WTC11 (cell line): Measurements from ENCODE around the gene PIGU.

Source experiments
- ARID4B ChIP-seq: sonication (generic); formaldehyde crosslinking; IDR thresholded peaks from 2 replicates; pipeline ENCODE4 v1.8.0; 2023; ENCODE audit warnings: missing genetic modification reagents, mild to moderate bottlenecking, borderline replicate concordance
- CREB1 ChIP-seq: sonication (generic); formaldehyde crosslinking; IDR thresholded peaks from 2 replicates; pipeline ENCODE4 v1.8.0; 2023; ENCODE audit warnings: mild to moderate bottlenecking, missing genetic modification reagents
- CTCF ChIP-seq: fragments of 200-600 bp; IDR thresholded peaks from 2 replicates; pipeline ENCODE4 v1.8.0; 2022; ENCODE audit warnings: antibody characterized with exemption
- E2F4 ChIP-seq: sonication (generic); formaldehyde crosslinking; IDR thresholded peaks from 2 replicates; pipeline ENCODE4 v1.8.1; 2022; ENCODE audit warnings: low read depth, mild to moderate bottlenecking, moderate library complexity, missing genetic modification reagents, borderline replicate concordance
- FOXP4 ChIP-seq: sonication (generic); formaldehyde crosslinking; IDR thresholded peaks from 2 replicates; pipeline ENCODE4 v1.8.0; 2022; ENCODE audit warnings: mild to moderate bottlenecking, missing genetic modification reagents
- GRHL2 ChIP-seq: fragments of 250-450 bp; sonication (Bioruptor Pico); IDR thresholded peaks from 2 replicates; pipeline ENCODE4 v1.8.0; 2022; ENCODE audit warnings: mild to moderate bottlenecking, moderate library complexity; ENCODE audit not compliant: insufficient replicate concordance, severe bottlenecking
- MAX ChIP-seq: sonication (generic); formaldehyde crosslinking; IDR thresholded peaks from 2 replicates; pipeline ENCODE4 v1.8.0; 2022; ENCODE audit warnings: mild to moderate bottlenecking, missing genetic modification reagents
- NR2C2 ChIP-seq: sonication (generic); formaldehyde crosslinking; IDR thresholded peaks from 2 replicates; pipeline ENCODE4 v1.8.0; 2022; ENCODE audit warnings: mild to moderate bottlenecking, missing genetic modification reagents
- SMAD3 ChIP-seq: sonication (generic); formaldehyde crosslinking; IDR thresholded peaks from 2 replicates; pipeline ENCODE4 v1.8.0; 2022; ENCODE audit warnings: missing genetic modification reagents, mild to moderate bottlenecking, borderline replicate concordance
- ZNF121 ChIP-seq: sonication (generic); formaldehyde crosslinking; IDR thresholded peaks from 2 replicates; pipeline ENCODE4 v1.8.0; 2023; ENCODE audit warnings: missing genetic modification reagents
- ZNF423 ChIP-seq: fragments of 250-450 bp; sonication (Bioruptor Pico); IDR thresholded peaks from 2 replicates; pipeline ENCODE4 v2.1.2; 2022; ENCODE audit warnings: mild to moderate bottlenecking, moderate library complexity

GRCh38 chr20:34703424-34704176 is 26.7 kb upstream of the PIGU start:
- TF ChIP-seq E2F4 (CRISPR knock-in tag) (no peak), CTCF (no peak), SMAD3 (CRISPR knock-in tag) (no peak), FOXP4 (CRISPR knock-in tag) (no peak), ZNF423 (CRISPR knock-in tag) (no peak), ZNF121 (CRISPR knock-in tag) (no peak), CREB1 (CRISPR knock-in tag) (no peak), MAX (CRISPR knock-in tag) (no peak), NR2C2 (CRISPR knock-in tag) (no peak), ARID4B (CRISPR knock-in tag) (no peak; the same call in 1 of the 2 replicates), GRHL2 (CRISPR knock-in tag) (no peak)
